Ishikawa (cell line): ENCODE data around the gene LATS2.

Experiments used
- CEBPB ChIP-seq: IDR thresholded peaks from 2 replicates; pipeline ENCODE4 v1.6.1; 2012
- EGR1 ChIP-seq: IDR thresholded peaks from 2 replicates; pipeline ENCODE4 v1.6.1; 2012
- RAD21 ChIP-seq: IDR thresholded peaks from 2 replicates; pipeline ENCODE4 v1.6.1; 2012; ENCODE audit warnings: low read depth
- TAF1 ChIP-seq: IDR thresholded peaks from 2 replicates; pipeline ENCODE4 v1.6.1; 2012; ENCODE audit warnings: low read depth, mild to moderate bottlenecking
- YY1 ChIP-seq: IDR thresholded peaks from 2 replicates; pipeline ENCODE4 v1.6.1; 2012; ENCODE audit warnings: low read depth
- TF ChIP-seq, protein P1 (sequence below): IDR thresholded peaks from 2 replicates; pipeline ENCODE4 v1.6.1; 2012
- TF ChIP-seq, protein P2 (sequence below): IDR thresholded peaks from 2 replicates; pipeline ENCODE4 v1.6.1; 2012; ENCODE audit warnings: low read depth, mild to moderate bottlenecking
- TF ChIP-seq, protein P3 (sequence below): IDR thresholded peaks from 2 replicates; pipeline ENCODE4 v1.6.1; 2012

DNA sequence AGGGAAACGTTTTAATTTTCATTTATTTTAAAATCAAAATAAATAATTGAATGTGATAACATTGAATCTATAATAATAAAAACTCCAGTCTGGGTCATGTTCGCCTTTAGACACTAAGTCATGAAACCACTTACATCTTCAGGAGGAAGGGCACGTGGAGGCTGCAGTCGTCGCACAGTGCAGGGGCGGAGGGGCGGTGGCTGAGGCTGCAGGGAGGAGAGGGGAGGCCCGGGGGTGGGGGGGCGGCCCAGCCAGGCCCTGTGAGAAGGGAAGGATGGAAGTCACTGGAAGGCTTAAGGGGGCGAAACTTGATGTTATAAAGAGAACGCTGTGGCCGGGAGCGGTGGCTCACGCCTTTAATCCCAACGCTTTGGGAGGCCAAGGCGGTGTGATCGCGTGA lies 14.9 kb upstream of the LATS2 start:
- TF ChIP-seq EGR1 = no peak
- TF ChIP-seq TAF1 = no peak
- TF ChIP-seq RAD21 = no peak
- TF ChIP-seq, protein P1, sequence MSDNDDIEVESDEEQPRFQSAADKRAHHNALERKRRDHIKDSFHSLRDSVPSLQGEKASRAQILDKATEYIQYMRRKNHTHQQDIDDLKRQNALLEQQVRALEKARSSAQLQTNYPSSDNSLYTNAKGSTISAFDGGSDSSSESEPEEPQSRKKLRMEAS = no peak
- TF ChIP-seq, protein P2, sequence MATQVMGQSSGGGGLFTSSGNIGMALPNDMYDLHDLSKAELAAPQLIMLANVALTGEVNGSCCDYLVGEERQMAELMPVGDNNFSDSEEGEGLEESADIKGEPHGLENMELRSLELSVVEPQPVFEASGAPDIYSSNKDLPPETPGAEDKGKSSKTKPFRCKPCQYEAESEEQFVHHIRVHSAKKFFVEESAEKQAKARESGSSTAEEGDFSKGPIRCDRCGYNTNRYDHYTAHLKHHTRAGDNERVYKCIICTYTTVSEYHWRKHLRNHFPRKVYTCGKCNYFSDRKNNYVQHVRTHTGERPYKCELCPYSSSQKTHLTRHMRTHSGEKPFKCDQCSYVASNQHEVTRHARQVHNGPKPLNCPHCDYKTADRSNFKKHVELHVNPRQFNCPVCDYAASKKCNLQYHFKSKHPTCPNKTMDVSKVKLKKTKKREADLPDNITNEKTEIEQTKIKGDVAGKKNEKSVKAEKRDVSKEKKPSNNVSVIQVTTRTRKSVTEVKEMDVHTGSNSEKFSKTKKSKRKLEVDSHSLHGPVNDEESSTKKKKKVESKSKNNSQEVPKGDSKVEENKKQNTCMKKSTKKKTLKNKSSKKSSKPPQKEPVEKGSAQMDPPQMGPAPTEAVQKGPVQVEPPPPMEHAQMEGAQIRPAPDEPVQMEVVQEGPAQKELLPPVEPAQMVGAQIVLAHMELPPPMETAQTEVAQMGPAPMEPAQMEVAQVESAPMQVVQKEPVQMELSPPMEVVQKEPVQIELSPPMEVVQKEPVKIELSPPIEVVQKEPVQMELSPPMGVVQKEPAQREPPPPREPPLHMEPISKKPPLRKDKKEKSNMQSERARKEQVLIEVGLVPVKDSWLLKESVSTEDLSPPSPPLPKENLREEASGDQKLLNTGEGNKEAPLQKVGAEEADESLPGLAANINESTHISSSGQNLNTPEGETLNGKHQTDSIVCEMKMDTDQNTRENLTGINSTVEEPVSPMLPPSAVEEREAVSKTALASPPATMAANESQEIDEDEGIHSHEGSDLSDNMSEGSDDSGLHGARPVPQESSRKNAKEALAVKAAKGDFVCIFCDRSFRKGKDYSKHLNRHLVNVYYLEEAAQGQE = no peak
- TF ChIP-seq YY1 = no peak
- no peak for TF ChIP-seq CEBPB
- TF ChIP-seq, protein P3, sequence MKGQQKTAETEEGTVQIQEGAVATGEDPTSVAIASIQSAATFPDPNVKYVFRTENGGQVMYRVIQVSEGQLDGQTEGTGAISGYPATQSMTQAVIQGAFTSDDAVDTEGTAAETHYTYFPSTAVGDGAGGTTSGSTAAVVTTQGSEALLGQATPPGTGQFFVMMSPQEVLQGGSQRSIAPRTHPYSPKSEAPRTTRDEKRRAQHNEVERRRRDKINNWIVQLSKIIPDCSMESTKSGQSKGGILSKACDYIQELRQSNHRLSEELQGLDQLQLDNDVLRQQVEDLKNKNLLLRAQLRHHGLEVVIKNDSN = no peak
